Stimulated activated CD8-positive, alpha-beta memory T cell treated with anti-CD3 and anti-CD28 coated beads, Interleukin-15, amount 100 ng/mL, for 4 hours (primary cell): Measurements from ENCODE around the gene FGD6.
"Not testable (repeated sequence)": the region's sequence is repeated elsewhere in the genome, so short reads cannot be mapped to it uniquely, and the experiment has no call there.

Experiments used
- DNase-seq, 2 donors: peaks; one replicate each; pipeline ENCODE4 v3.0.0-alpha.2; 2020; ENCODE audit warnings: low read depth in 2 of 2

The FGD6 gene

GRCh38 chr12:95205016-95205624 is 12.1 kb downstream of the FGD6 start:
- no peak for DNase-seq

DNA sequence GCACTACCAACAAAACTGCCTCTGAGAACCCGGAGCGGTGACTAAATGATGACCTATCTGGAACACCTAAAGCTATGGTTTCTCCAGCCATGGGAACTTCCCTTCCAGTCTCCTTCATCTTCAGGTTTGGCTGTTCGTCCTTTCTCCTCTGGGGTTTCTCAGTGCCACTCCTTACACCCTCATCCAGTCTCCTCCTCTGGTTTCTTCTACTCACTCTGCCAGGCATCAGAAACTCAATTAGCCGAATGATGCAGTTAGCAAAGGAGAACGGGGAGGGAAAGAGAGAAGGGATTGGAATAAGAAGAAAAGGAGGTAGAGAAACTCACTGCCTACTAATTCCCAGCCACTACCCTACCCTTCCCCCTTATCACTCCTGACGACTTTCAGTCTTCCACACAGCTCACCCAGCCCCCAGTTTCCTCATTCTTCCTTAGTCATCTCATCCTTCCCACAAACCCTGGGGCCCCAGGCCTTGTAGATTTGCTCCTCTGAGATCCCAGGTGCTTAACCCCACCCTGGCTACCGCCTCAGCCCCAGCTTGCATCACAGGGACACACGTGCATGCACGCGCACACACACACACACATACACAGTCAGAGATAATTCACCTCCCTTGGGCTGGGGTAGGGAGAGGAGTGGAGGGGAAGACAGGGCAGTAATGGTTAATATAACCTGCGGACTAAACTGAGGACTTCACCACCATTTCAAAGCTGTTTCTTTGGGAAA is 13.0 kb downstream of the FGD6 start:
- DNase-seq = no peak

DNA sequence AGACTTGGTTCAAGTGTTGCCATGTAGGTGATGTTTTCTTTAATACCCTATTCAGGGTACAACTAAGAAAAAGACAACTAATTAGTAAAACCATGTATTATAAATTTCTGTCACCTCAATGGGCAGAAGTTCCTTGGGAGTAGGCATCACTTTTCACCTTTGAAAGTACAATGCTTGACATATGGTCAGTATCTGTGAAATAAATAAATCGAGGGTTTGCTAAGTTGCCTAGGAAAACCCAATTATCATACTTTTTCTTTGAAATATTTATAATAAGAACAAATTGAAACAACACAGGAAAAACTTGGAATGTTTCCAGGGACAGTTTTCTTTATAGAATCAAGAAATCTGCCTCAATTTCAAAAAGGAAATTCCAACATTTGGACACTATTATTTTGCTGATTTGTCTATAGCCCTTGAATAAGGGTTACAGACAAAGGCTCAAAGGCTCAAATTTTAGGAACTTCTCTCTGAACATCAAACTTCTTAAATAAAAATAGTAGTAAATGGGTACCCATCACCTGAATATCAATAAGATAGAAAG is 13.7 kb downstream of the FGD6 start:
- DNase-seq = no peak

- DNase-seq = no peak
Measured at GRCh38 chr12:95202691-95203486, 14.4 kb downstream of the FGD6 start.

- no peak for DNase-seq
Measured at GRCh38 chr12:95201056-95201670, 16.1 kb downstream of the FGD6 start.

- DNase-seq = no peak
Measured at GRCh38 chr12:95200128-95200894, 17.0 kb downstream of the FGD6 start.

GRCh38 chr12:95198914-95199313 is 18.4 kb downstream of the FGD6 start:
- DNase-seq = no peak

DNA sequence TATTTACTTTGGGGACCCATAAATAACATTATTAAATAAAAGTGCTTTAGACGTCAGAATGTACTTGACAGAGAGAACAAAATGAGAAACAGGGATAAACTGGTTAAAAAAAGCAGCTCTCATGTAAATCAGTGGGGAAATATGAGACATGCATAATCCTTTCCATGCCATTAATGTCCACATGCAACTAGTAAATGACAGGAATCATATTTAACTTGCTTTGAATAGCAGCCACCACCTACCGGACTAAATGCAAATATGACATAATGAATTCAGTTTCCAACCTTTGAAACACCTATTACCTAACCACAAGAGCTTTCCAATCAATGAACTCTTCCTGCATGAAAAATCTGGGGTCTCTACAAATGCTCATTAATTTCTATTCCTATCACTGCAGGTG is 19.6 kb downstream of the FGD6 start:
- no peak for DNase-seq

DNA sequence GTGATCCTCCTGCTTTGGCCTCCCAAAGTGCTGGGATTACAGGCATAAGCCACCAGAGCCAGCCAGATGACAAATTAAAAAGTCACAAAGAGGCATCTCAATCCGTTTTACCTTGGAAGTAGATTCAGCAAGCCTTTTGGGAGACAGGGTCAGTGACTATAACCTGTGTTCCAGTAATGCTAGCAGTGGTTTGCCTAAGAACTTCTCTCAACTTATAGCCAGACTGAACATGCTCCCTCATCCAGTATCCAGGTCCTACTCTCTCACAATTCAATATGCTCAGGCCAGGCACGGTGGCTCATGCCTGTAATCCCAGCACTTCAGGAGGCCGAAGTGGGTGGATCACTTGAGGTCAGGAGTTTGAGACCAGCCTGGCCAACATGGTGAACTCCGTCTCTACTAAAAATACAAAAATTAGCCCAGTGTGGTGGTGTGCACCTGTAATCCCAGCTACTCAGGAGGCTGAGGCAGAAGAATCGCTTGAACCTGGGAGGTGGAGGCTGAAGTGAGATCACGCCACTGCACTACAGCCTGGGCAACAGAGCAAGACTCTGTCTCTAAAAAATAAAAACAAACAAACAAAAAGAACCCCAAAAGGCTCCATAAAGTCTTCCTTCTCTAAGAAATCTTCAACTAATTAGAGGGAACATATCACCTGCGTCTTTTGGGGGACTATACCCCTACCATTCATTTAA is 20.2 kb downstream of the FGD6 start:
- not testable (repeated sequence) for DNase-seq

DNA sequence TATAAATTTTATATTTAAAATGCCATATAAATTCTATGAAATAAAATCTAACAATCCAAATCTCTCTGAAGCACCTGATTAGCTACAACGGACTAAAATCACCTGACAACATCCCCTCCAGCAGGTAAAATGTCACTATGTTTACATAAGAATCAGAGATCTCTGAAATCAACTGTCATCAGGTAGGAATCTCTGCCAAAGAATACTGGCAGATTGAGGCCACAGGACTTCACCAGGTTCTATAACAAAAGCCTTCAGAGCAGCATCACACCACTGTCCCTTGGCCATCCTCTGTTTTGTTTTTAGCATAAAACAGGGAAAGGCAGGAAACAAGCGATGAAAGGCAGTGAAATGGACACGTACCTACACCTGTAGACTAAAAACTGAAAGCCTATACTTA is 22.1 kb downstream of the FGD6 start:
- no peak for DNase-seq

GRCh38 chr12:95193139-95193538 is 24.1 kb downstream of the FGD6 start:
- no peak for DNase-seq

GRCh38 chr12:95192271-95192670 is 25.0 kb downstream of the FGD6 start:
- no peak for DNase-seq

- DNase-seq = no peak
Measured at GRCh38 chr12:95191060-95191696, 26.1 kb downstream of the FGD6 start.

GRCh38 chr12:95187865-95188415 is 29.3 kb downstream of the FGD6 start:
- no peak for DNase-seq

DNA sequence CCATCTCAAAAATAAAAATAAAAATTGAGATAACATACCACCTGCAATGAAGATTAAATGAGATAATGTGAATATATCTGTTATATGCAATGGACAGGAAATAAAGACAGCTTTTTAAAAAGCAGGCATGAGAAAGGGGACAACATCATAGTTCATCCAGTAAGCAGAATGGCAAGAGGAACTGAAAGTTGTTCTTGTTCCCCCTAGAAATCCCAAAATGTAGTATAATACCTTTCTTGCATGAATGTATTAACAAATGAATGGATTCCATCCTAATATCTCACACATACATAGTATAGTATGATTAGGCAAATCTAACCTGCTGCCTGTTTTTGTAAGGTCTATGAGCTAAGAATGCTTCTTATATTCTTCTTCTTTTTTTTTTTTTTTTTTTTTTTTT is 31.4 kb downstream of the FGD6 start:
- no peak for DNase-seq

GRCh38 chr12:95185072-95185471 is 32.2 kb downstream of the FGD6 start:
- DNase-seq = no peak

GRCh38 chr12:95184121-95184520 is 33.1 kb downstream of the FGD6 start:
- no peak for DNase-seq

DNA sequence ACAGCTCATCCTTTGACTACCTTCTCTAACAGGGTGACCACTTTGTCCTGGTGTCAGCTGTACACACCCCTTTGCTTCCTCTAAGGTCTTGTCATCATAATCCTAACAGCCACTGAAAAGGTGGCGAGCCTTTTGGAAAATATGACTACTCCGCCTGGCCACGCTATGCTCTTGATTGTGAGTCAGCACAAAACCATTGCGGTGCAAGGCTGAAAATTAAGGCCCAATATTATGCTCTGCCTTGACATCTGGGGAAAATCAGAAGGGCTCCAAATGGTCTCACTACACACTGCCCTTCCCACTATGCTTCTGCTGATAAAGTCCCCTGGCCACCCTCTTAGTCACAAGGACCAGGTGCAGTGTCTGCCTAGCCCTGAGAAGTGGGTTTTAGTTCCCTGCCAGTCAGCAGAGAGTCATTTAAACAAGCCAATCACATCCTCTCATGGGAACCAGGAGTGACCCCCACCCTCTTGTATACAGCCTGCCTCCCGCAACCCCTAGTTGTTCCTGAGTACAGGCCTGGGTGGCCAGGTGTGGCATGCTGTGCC is 34.3 kb downstream of the FGD6 start:
- no peak for DNase-seq

GRCh38 chr12:95181103-95181502 is 36.2 kb downstream of the FGD6 start:
- no peak for DNase-seq

DNA sequence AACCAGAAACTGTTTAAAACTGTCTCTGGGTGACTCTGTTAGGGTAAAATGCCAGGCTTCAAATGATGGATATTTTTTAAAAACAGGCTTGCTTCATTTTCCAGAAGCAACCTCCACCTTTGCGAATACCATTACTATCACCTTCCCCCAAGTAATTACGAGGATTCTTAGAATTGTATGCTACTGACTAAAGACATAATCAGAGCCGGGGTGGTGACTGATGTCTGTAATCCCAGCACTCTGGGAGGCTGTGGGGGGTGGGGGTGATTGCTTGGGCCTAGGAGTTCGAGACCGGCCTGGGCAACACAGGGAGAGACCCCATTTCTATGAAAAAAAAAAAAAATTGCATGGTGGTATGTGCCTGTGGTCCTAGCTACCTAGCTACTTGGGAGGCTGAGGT is 38.3 kb downstream of the FGD6 start:
- no peak for DNase-seq
